Keratinocyte (primary cell): ENCODE results near the gene TMEM19. TPM values are rescaled to one million over a fixed set of nuclear protein-coding genes. Genes with fewer than 3 reads are reported as not detected.
A peak's percentile ranks its signal among the peaks of the same experiment; 100 is the strongest.
"Not testable (repeated sequence)": the region's sequence is repeated elsewhere in the genome, so short reads cannot be mapped to it uniquely, and the experiment has no call there.

ENCODE experiments used
- DNase-seq: peaks from one replicate; pipeline ENCODE4 v3.0.0-alpha.2; 2011; ENCODE audit warnings: low read depth, missing footprints, low spot score
- FAIRE-seq: peaks from 2 replicates; lab custom pipeline; 2011; peaks lifted over from hg19 to GRCh38; lab: Jason Lieb, UNC
- H2AFZ ChIP-seq: 2 replicates; pipeline ENCODE4 v1.6.0; 2012; ENCODE audit warnings: low read length, control low read depth, inconsistent platforms; ENCODE audit not compliant: control insufficient read depth
- H3K27ac ChIP-seq: 2 replicates; pipeline ENCODE4 v1.5.1; 2011; ENCODE audit warnings: low read length; ENCODE audit not compliant: control insufficient read depth, insufficient read depth
- H3K27me3 ChIP-seq: 3 replicates; pipeline ENCODE4 v1.6.0; 2011; ENCODE audit warnings: low read length; ENCODE audit not compliant: control insufficient read depth, insufficient read depth; ENCODE audit errors: extremely low read depth
- H3K36me3 ChIP-seq, 2 experiments: 2 replicates in 1 of 2; 3 replicates in 1 of 2; pipeline ENCODE4 v1.5.1; 2011; ENCODE audit warnings: low read length in 2 of 2, mild to moderate bottlenecking in 1 of 2; ENCODE audit not compliant: control insufficient read depth in 2 of 2, insufficient read depth in 2 of 2; ENCODE audit errors: extremely low read depth in 1 of 2
- H3K4me1 ChIP-seq: 3 replicates; pipeline ENCODE4 v1.5.1; 2011; ENCODE audit warnings: low read length; ENCODE audit not compliant: control insufficient read depth, insufficient read depth; ENCODE audit errors: extremely low read depth
- H3K4me2 ChIP-seq: 3 replicates; pipeline ENCODE4 v1.6.0; 2011; ENCODE audit warnings: low read depth, low read length; ENCODE audit not compliant: control insufficient read depth, insufficient read depth; ENCODE audit errors: extremely low read depth
- H3K4me3 ChIP-seq, 3 experiments: fragments of 200-600 bp in 1 of 3; sonication (generic) in 1 of 3; 2 replicates in 2 of 3; 3 replicates in 1 of 3; pipeline ENCODE4 v1.5.1; 2011 to 2016; ENCODE audit warnings: low read length in 3 of 3, mild to moderate bottlenecking in 3 of 3, control low read depth in 2 of 3, inconsistent platforms in 1 of 3, low read depth in 1 of 3, mixed read lengths in 1 of 3, mixed run types in 1 of 3, moderate library complexity in 1 of 3; ENCODE audit not compliant: control insufficient read depth in 2 of 3, insufficient read depth in 2 of 3; ENCODE audit errors: extremely low read depth in 1 of 3
- H3K79me2 ChIP-seq: 2 replicates; pipeline ENCODE4 v1.6.0; 2012; ENCODE audit warnings: low read length; ENCODE audit not compliant: control insufficient read depth, insufficient read depth
- H3K9ac ChIP-seq: 3 replicates; pipeline ENCODE4 v1.6.0; 2011; ENCODE audit warnings: low read length; ENCODE audit not compliant: control insufficient read depth, insufficient read depth; ENCODE audit errors: extremely low read depth
- H3K9me1 ChIP-seq: 3 replicates; pipeline ENCODE4 v1.6.0; 2011; ENCODE audit warnings: low read length; ENCODE audit not compliant: control insufficient read depth, insufficient read depth; ENCODE audit errors: extremely low read depth
- H3K9me3 ChIP-seq: 2 replicates; pipeline ENCODE4 v1.5.1; 2012; ENCODE audit warnings: low read depth, low read length; ENCODE audit not compliant: control insufficient read depth
- H4K20me1 ChIP-seq: 3 replicates; pipeline ENCODE4 v1.6.0; 2011; ENCODE audit warnings: low read length; ENCODE audit not compliant: control insufficient read depth, insufficient read depth; ENCODE audit errors: extremely low read depth
- EZH2 ChIP-seq: IDR thresholded peaks from one replicate; pipeline ENCODE4 v1.6.1; 2012; ENCODE audit warnings: inconsistent platforms, mild to moderate bottlenecking, low read length, moderate library complexity
- dilution Hi-C: fragments of 300-500 bp; cut with MboI; formaldehyde crosslinking; loops from one replicate; pipeline ENCODE4 v1.7.0; 2020; ENCODE audit warnings: low sequenced_read_pairs; ENCODE audit not compliant: extremely low pct_ligation_motif_present
- polyA plus RNA-seq, 5 experiments: library from polyadenylated mRNA; depleted of rRNA in 3 of 5; stranded (reverse) in 3 of 5; stranded (forward) in 1 of 5; unstranded in 1 of 5; fragments of >200 nt; gene quantifications; 1 replicate in 1 of 5; 2 replicates in 3 of 5; 3 replicates in 1 of 5; pipeline versions ENCODE4 v1.2.1 to v1.2.3, GENCODE V29; 2011 to 2012; ENCODE audit warnings: missing spikeins in 2 of 5, low read depth in 1 of 5, low replicate concordance in 1 of 5
- TF ChIP-seq, protein P1 (sequence below), 3 experiments: IDR thresholded peaks in 1 of 3; conservative IDR thresholded peaks in 1 of 3; optimal IDR thresholded peaks in 1 of 3; 2 replicates in 2 of 3; 3 replicates in 1 of 3; pipeline versions ENCODE3 to v1.5.1; 2011; ENCODE audit warnings: low read length in 3 of 3, mild to moderate bottlenecking in 3 of 3, moderate library complexity in 2 of 3, control low read depth in 1 of 3, inconsistent platforms in 1 of 3; ENCODE audit not compliant: insufficient read depth in 2 of 3; ENCODE audit errors: extremely low read depth in 1 of 3

The TMEM19 gene
- polyA plus RNA-seq, 1 donor (not counting 4 experiments of a cell fraction or from before 2014, with no cell fraction given), result 38.8 TPM

DNA sequence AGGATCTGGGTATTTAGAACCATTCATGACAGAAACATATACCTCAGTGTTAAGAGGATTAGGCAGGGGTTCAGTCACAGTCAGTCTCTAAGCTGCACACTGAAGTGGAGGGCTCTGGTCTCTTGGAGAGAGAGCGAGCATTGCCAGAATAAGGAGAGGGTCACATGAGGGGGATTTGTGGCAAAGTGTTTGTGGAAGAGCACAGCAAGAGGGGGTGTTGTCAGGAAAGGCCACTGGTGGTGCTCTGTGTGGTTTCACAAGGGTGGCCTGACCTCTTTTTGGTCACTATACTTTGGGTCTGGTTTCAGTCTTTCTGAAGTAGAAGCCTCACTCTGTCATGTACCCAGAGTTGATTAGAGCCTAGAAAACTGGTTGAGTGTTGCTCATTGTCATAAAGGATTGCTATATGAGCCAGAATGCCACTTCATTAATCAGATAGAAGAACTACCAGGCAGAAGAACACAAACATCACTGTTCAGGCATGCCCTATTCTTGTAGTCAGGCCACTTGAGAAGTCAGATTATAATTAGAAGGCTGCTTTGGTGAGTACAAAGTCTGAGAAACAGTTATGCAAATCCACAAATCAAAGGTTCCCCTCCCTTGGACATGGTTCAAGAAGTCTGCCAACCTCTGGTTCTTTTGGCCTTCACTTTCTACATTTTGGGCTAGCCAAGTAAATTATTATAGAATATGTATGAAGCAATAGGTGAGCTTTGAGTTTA is 8.4 kb downstream of the TMEM19 start:
- Histone ChIP-seq H3K9ac (no peak overlapping the region), H3K36me3 (peaks cover 0 to 3% of the 10 kb centered on the region in 2 experiments), H3K27ac (peak overlapping the region; percentile 25), H3K27me3 (no peaks in the 10 kb centered on the region), H3K4me1 (peaks cover 20% of the 10 kb centered on the region), H4K20me1 (no peaks in the 10 kb centered on the region), H3K4me3 (no peak overlapping the region), H3K9me3 (no peaks in the 10 kb centered on the region), H3K9me1 (no peaks in the 10 kb centered on the region), H3K4me2 (peak overlapping the region; percentile 45), H3K79me2 (no peaks in the 10 kb centered on the region), H2AFZ (no peak overlapping the region)
- no peak for DNase-seq
- dilution Hi-C loops, result no loop called here
- TF ChIP-seq EZH2, result no peak
- TF ChIP-seq, protein P1, sequence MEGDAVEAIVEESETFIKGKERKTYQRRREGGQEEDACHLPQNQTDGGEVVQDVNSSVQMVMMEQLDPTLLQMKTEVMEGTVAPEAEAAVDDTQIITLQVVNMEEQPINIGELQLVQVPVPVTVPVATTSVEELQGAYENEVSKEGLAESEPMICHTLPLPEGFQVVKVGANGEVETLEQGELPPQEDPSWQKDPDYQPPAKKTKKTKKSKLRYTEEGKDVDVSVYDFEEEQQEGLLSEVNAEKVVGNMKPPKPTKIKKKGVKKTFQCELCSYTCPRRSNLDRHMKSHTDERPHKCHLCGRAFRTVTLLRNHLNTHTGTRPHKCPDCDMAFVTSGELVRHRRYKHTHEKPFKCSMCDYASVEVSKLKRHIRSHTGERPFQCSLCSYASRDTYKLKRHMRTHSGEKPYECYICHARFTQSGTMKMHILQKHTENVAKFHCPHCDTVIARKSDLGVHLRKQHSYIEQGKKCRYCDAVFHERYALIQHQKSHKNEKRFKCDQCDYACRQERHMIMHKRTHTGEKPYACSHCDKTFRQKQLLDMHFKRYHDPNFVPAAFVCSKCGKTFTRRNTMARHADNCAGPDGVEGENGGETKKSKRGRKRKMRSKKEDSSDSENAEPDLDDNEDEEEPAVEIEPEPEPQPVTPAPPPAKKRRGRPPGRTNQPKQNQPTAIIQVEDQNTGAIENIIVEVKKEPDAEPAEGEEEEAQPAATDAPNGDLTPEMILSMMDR (optimal IDR thresholded peaks at IDR 0.05 in 1 of 3, IDR thresholded peaks at IDR 0.05 in 1 of 3, conservative IDR thresholded peaks at IDR 0.05 in 1 of 3; ENCODE audit: extremely low read depth in 1 of 3, insufficient read depth in 2 of 3, low read length in 3 of 3), result no peak
- peak; percentile 81 for FAIRE-seq

DNA sequence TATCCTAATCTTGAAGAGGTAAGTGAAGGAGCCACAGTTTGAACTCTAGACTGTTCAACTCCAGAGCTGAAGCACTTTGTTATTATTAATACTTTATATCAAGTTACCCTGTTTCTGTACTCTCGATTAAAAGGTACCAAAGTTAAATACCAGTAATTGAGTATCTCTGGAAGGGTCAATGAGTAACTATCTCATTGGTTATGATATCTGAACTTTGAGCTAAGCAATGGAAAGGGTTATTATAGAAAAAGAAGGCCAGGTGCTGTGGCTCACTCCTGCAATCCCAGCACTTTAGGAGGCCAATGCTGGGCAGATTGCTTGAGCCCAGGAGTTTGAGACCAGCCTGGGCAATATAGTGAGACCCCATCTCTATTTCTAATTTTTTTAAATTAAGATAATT is 9.9 kb downstream of the TMEM19 start:
- Histone ChIP-seq H3K27me3 (no peaks in the 10 kb centered on the region), H4K20me1 (no peaks in the 10 kb centered on the region), H3K9ac (no peak overlapping the region), H3K36me3 (peaks cover 0 to 4% of the 10 kb centered on the region in 2 experiments), H3K4me1 (peaks cover 15% of the 10 kb centered on the region), H3K79me2 (no peaks in the 10 kb centered on the region), H3K9me3 (no peaks in the 10 kb centered on the region), H2AFZ (no peak overlapping the region), H3K9me1 (no peaks in the 10 kb centered on the region), H3K4me3 (no peak overlapping the region), H3K27ac (no peak overlapping the region), H3K4me2 (no peak overlapping the region)
- DNase-seq, result no peak
- FAIRE-seq, result no peak
- TF ChIP-seq, protein P1 (optimal IDR thresholded peaks at IDR 0.05 in 1 of 3, IDR thresholded peaks at IDR 0.05 in 1 of 3, conservative IDR thresholded peaks at IDR 0.05 in 1 of 3; ENCODE audit: extremely low read depth in 1 of 3, insufficient read depth in 2 of 3, low read length in 3 of 3), result no peak
- no peak for TF ChIP-seq EZH2
- dilution Hi-C loops, result no loop called here

DNA sequence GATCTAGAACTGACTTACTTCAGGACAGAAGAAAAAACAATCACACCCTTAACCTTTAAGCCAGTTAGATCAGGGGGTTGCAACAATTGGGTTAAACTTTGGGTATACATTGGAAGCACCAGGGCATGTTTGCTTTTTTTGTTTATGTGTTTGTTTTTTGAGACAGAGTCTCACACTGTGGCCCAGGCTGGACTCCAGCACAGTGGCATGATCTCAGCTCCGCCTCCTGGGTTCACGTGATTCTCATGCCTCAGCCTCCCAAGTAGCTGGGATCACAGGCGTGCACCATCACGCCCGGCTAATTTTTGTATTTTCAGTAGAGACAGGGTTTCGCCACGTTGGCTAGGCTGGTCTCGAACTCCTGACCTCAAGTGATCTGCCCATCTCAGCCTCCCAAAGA is 16.3 kb downstream of the TMEM19 start:
- H3K9me1 ChIP-seq, H3K27me3 ChIP-seq, H3K4me3 ChIP-seq, DNase-seq, H3K4me2 ChIP-seq, FAIRE-seq, H3K9ac ChIP-seq, H3K9me3 ChIP-seq, H3K79me2 ChIP-seq, H3K36me3 ChIP-seq, H4K20me1 ChIP-seq, dilution Hi-C loops: not testable (repeated sequence)
- H2AFZ ChIP-seq, result peak overlapping the region; percentile 18
- H3K4me1 ChIP-seq, result peaks cover 11% of the 10 kb centered on the region
- peak overlapping the region; percentile 54 for H3K27ac ChIP-seq
